Activated CD4-positive, alpha-beta memory T cell treated with anti-CD3 and anti-CD28 coated beads, Interleukin-2, amount 10 ng/mL, durations not matched to agents 7 days and 5 days (primary cell): ENCODE results near the gene PDE11A. TPM values are rescaled to one million over a fixed set of nuclear protein-coding genes. Genes with fewer than 3 reads are reported as not detected.

Experiments used
- CTCF ChIA-PET: fragments of 350-600 bp; sonication (Branson Sonifier 250); formaldehyde crosslinking; loops from one replicate; lab custom pipeline; 2021; ENCODE audit warnings: antibody characterized with exemption, inconsistent platforms; lab: Charles Lee
- POLR2A ChIA-PET: fragments of 350-600 bp; sonication (Branson Sonifier 250); formaldehyde crosslinking; loops from one replicate; lab custom pipeline; 2021; ENCODE audit warnings: antibody characterized with exemption; lab: Charles Lee
- DNase-seq: peaks from one replicate; pipeline ENCODE4 v3.0.0-alpha.2; 2020
- H3K27ac Mint-ChIP-seq: one replicate; pipeline ENCODE4 v1.8.0; 2021; ENCODE audit warnings: mild to moderate bottlenecking, mixed read lengths
- H3K27me3 Mint-ChIP-seq: one replicate; pipeline ENCODE4 v1.8.0; 2021; ENCODE audit warnings: mixed read lengths
- H3K36me3 Mint-ChIP-seq: one replicate; pipeline ENCODE4 v1.8.0; 2021; ENCODE audit warnings: low read depth, mixed read lengths
- H3K4me1 Mint-ChIP-seq: one replicate; pipeline ENCODE4 v1.8.0; 2021; ENCODE audit warnings: mixed read lengths
- H3K4me3 Mint-ChIP-seq: one replicate; pipeline ENCODE4 v1.8.0; 2021; ENCODE audit warnings: mild to moderate bottlenecking, mixed read lengths
- H3K9me3 Mint-ChIP-seq: one replicate; pipeline ENCODE4 v1.8.0; 2021; ENCODE audit warnings: mixed read lengths
- total RNA-seq, 2 experiments: library from RNA; stranded (reverse); gene quantifications; one replicate each; pipeline ENCODE4 v1.2.3, GENCODE V29; 2021

Gene PDE11A
- total RNA-seq, 2 experiments from 2014 or later: not detected

DNA sequence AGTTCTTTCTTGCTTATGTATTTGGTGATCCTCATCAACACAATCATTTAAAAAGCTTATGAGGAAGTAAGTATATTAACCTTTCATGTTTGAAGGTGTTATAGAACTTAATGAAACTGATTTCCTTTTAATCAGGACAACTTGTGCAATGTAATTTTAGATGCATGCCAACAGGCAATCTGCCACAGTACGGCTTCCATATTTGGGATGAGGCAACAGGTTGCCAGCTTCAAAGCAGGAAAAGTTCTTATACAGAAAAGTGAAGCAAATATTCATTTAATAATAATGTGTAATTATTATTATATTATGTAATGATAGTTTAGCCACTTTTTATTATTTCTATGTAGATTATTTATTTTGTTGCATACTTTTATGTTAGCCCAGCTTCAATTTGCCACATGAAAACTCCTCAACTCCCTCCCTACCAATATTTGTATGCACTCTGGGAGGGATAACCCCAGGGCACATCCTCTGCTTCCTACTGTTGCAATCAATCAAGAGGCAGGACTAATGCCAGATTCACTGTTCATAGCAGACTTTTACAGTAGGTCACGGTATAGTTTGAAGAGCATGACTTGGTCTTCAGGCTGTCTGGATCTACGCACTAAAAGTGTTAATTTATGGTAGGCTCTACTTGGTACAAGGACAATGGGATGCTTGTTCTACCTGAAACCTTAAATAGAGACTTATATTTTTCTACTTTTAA is 402.8 kb downstream of the PDE11A start:
- Mint-ChIP-seq H3K27ac (no peak overlapping the region), H3K9me3 (no peaks in the 10 kb centered on the region), H3K36me3 (no peaks in the 10 kb centered on the region), H3K4me1 (peaks cover 18% of the 10 kb centered on the region), H3K4me3 (no peak overlapping the region), H3K27me3 (peaks cover 8% of the 10 kb centered on the region)
- ChIA-PET CTCF (interaction anchor here (0.7 kb wide), 1 partner anchor 48 kb away, joined by 6 read pairs; no protein-coding TSS in a partner anchor), POLR2A (no interaction called here)
- no peak for DNase-seq

DNA sequence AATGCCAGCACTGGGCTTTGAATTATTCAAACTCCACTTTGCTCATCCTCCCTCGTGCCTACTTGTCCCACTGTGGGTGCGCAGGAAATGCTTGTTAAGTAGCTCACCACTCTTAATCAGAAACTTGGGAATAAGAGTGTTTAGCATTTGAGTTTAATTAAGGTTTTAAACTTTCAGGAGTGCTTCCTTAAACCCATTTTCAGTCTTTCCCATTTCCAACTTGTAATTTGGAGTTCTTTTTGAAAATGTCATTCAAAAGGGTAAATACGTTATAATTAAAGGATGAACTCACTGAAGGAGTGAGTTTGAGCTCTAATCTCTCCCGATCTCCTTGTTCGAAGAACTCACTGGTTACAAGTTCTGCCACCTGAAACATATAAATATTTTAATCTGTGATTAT is 403.4 kb downstream of the PDE11A start:
- H3K9me3 Mint-ChIP-seq: no peaks in the 10 kb centered on the region
- ChIA-PET CTCF (interaction anchor here (0.7 kb wide), 1 partner anchor 48 kb away, joined by 6 read pairs; no protein-coding TSS in a partner anchor), POLR2A (interaction anchor here (1.0 kb wide), 1 partner anchor 312 kb away, joined by 5 read pairs; no protein-coding TSS in a partner anchor)
- no peak for DNase-seq
- no peak overlapping the region for H3K4me3 Mint-ChIP-seq
- H3K27ac Mint-ChIP-seq: no peak overlapping the region
- peaks cover 18% of the 10 kb centered on the region for H3K4me1 Mint-ChIP-seq
- no peaks in the 10 kb centered on the region for H3K36me3 Mint-ChIP-seq
- H3K27me3 Mint-ChIP-seq: peaks cover 8% of the 10 kb centered on the region

GRCh38 chr2:177668617-177669016 is 404.0 kb downstream of the PDE11A start:
- H3K36me3 Mint-ChIP-seq: no peaks in the 10 kb centered on the region
- POLR2A ChIA-PET: interaction anchor here (1.0 kb wide), 1 partner anchor 312 kb away, joined by 5 read pairs; no protein-coding TSS in a partner anchor

GRCh38 chr2:177667626-177668025 is 405.0 kb downstream of the PDE11A start:
- H3K27me3 Mint-ChIP-seq: peaks cover 4% of the 10 kb centered on the region
- ChIA-PET POLR2A (no interaction called here), CTCF (interaction anchor here (0.7 kb wide), 1 partner anchor 63 kb away, joined by 3 read pairs; no protein-coding TSS in a partner anchor)
- H3K4me1 Mint-ChIP-seq: peaks cover 18% of the 10 kb centered on the region
- no peaks in the 10 kb centered on the region for H3K9me3 Mint-ChIP-seq
- H3K36me3 Mint-ChIP-seq: no peaks in the 10 kb centered on the region
- no peak overlapping the region for H3K4me3 Mint-ChIP-seq
- H3K27ac Mint-ChIP-seq: no peak overlapping the region
- no peak for DNase-seq

More at GRCh38 chr2:177668617-177669016, 404.0 kb downstream of the PDE11A start:
- Mint-ChIP-seq H3K4me3 (no peak overlapping the region), H3K27ac (no peak overlapping the region), H3K9me3 (no peaks in the 10 kb centered on the region), H3K4me1 (peaks cover 18% of the 10 kb centered on the region), H3K27me3 (peaks cover 7% of the 10 kb centered on the region)
- no peak for DNase-seq
- CTCF ChIA-PET: interaction anchor here (0.7 kb wide), 1 partner anchor 112 kb away, joined by 3 read pairs; no protein-coding TSS in a partner anchor

DNA sequence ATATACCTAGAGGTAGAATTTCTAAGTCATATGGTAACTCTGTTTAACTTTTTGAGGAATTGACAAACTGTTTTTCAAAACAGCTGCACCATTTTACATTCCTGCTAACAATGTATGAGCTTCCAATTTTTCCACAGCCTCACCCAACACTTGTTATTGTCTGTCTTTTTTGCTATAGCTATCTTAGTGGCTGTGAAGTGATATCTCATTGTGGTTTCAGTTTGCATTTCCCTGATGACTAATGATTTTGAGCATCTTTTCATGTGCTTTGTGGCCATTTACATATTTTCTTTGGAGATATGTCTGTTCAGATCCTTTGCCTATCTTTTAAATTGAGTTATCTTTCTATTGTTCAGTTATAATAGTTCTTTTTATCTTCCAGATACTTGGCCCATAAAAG is 406.2 kb downstream of the PDE11A start:
- Mint-ChIP-seq H3K36me3 (no peaks in the 10 kb centered on the region), H3K4me1 (peaks cover 15% of the 10 kb centered on the region), H3K27ac (no peak overlapping the region), H3K4me3 (no peak overlapping the region), H3K27me3 (peaks cover 4% of the 10 kb centered on the region), H3K9me3 (no peaks in the 10 kb centered on the region)
- ChIA-PET CTCF (no interaction called here), POLR2A (no interaction called here)
- DNase-seq: no peak

- ChIA-PET CTCF (interaction anchor here (1.0 kb wide), 1 partner anchor 14 kb away, joined by 5 read pairs; no protein-coding TSS in a partner anchor), POLR2A (no interaction called here)
- H3K9me3 Mint-ChIP-seq: no peaks in the 10 kb centered on the region
- H3K27me3 Mint-ChIP-seq: peaks cover 4% of the 10 kb centered on the region
- DNase-seq: no peak
- H3K4me3 Mint-ChIP-seq: no peak overlapping the region
- peaks cover 12% of the 10 kb centered on the region for H3K4me1 Mint-ChIP-seq
- H3K27ac Mint-ChIP-seq: no peak overlapping the region
- no peaks in the 10 kb centered on the region for H3K36me3 Mint-ChIP-seq
Observed at GRCh38 chr2:177665948-177666347, 406.6 kb downstream of the PDE11A start.

- peaks cover 7% of the 10 kb centered on the region for H3K4me1 Mint-ChIP-seq
- H3K9me3 Mint-ChIP-seq: no peaks in the 10 kb centered on the region
- no peak overlapping the region for H3K27ac Mint-ChIP-seq
- H3K27me3 Mint-ChIP-seq: peaks cover 4% of the 10 kb centered on the region
- no peak overlapping the region for H3K4me3 Mint-ChIP-seq
- ChIA-PET CTCF (interaction anchor here (0.7 to 1.0 kb wide), 2 partner anchors 14 to 36 kb away, joined by 3 to 5 read pairs; no protein-coding TSS in a partner anchor), POLR2A (no interaction called here)
- no peaks in the 10 kb centered on the region for H3K36me3 Mint-ChIP-seq
- DNase-seq: no peak
Observed at GRCh38 chr2:177665328-177665727, 407.2 kb downstream of the PDE11A start.

DNA sequence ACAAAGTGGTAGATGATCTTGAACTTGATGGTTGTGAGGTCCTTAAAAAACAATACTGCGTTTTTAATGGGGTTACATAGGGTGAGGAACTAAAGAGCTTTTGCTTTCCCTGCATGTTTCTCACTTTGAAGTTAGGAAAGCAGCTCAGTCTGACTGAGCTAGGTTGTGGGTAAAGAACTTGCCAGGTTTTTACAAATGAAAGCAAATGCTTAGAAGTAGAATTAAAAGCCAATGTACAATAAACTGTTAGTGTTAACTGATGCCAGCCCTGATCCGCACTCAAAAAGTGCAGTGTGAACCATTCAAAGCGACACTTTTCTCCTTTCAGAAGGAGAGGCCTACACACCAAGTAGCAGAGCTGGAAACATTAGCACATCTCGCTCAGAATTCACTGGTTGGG is 409.7 kb downstream of the PDE11A start:
- no peak for DNase-seq
- CTCF ChIA-PET: no interaction called here
- Mint-ChIP-seq H3K4me3 (no peak overlapping the region), H3K4me1 (peaks cover 7% of the 10 kb centered on the region), H3K27ac (no peak overlapping the region), H3K9me3 (no peaks in the 10 kb centered on the region), H3K36me3 (no peaks in the 10 kb centered on the region), H3K27me3 (peaks cover 7% of the 10 kb centered on the region)
- POLR2A ChIA-PET: no interaction called here

DNA sequence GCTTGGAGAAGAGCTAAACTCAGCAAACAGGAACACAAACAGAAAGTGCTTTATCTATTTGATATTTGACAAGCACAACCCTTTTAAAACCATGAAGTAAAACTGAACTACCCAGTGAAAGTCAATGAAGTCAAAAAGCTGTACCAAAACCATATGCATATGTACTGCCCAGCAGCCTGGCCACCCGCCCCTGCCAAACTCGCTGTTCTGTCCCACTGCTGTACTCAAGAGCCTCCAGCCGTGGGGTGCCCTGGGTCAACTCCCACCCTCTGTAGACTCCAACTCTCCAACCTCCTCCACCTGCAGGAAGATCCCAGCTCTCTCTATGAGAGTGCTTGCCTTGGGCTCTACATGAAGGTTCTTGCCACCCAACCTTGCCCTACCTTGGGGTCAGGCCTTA is 411.8 kb downstream of the PDE11A start:
- ChIA-PET POLR2A (no interaction called here), CTCF (no interaction called here)
- no peaks in the 10 kb centered on the region for H3K36me3 Mint-ChIP-seq
- no peak overlapping the region for H3K4me3 Mint-ChIP-seq
- H3K27me3 Mint-ChIP-seq: peaks cover 18% of the 10 kb centered on the region
- H3K4me1 Mint-ChIP-seq: no peaks in the 10 kb centered on the region
- DNase-seq: no peak
- no peaks in the 10 kb centered on the region for H3K9me3 Mint-ChIP-seq
- H3K27ac Mint-ChIP-seq: no peak overlapping the region

- no peak for DNase-seq
- Mint-ChIP-seq H3K4me3 (no peak overlapping the region), H3K9me3 (no peaks in the 10 kb centered on the region), H3K27ac (no peak overlapping the region), H3K4me1 (no peaks in the 10 kb centered on the region), H3K27me3 (peaks cover 20% of the 10 kb centered on the region), H3K36me3 (no peaks in the 10 kb centered on the region)
- ChIA-PET CTCF (no interaction called here), POLR2A (no interaction called here)
Observed at GRCh38 chr2:177658309-177658708, 414.3 kb downstream of the PDE11A start.

GRCh38 chr2:177651833-177652232 is 420.7 kb downstream of the PDE11A start:
- Mint-ChIP-seq H3K27me3 (peaks cover 28% of the 10 kb centered on the region), H3K4me3 (no peak overlapping the region), H3K27ac (no peak overlapping the region), H3K9me3 (no peaks in the 10 kb centered on the region), H3K4me1 (no peaks in the 10 kb centered on the region), H3K36me3 (no peaks in the 10 kb centered on the region)
- ChIA-PET CTCF (no interaction called here), POLR2A (no interaction called here)
- no peak for DNase-seq

- peaks cover 24% of the 10 kb centered on the region for H3K27me3 Mint-ChIP-seq
- H3K4me1 Mint-ChIP-seq: no peaks in the 10 kb centered on the region
- no peaks in the 10 kb centered on the region for H3K9me3 Mint-ChIP-seq
- H3K4me3 Mint-ChIP-seq: no peak overlapping the region
- H3K36me3 Mint-ChIP-seq: no peaks in the 10 kb centered on the region
- DNase-seq: no peak
- no peak overlapping the region for H3K27ac Mint-ChIP-seq
- POLR2A ChIA-PET: no interaction called here
- CTCF ChIA-PET: no interaction called here
Observed at GRCh38 chr2:177649568-177650518, 422.7 kb downstream of the PDE11A start.

- POLR2A ChIA-PET: no interaction called here
- no peak for DNase-seq
- H3K27me3 Mint-ChIP-seq: peaks cover 14% of the 10 kb centered on the region
- H3K9me3 Mint-ChIP-seq: no peaks in the 10 kb centered on the region
- H3K4me3 Mint-ChIP-seq: no peak overlapping the region
- H3K4me1 Mint-ChIP-seq: no peaks in the 10 kb centered on the region
- H3K27ac Mint-ChIP-seq: no peak overlapping the region
- CTCF ChIA-PET: no interaction called here
- no peaks in the 10 kb centered on the region for H3K36me3 Mint-ChIP-seq
Observed at GRCh38 chr2:177646791-177647190, 425.8 kb downstream of the PDE11A start.
